Right kidney (tissue), 1 donor: Measurements from ENCODE around the gene SH2D2A.
"Not testable (repeated sequence)": the region's sequence is repeated elsewhere in the genome, so short reads cannot be mapped to it uniquely, and the experiment has no call there.

Source experiments
- DNase-seq: peaks from one replicate; pipeline ENCODE4 v3.0.0-alpha.2; 2016

SH2D2A gene

DNA sequence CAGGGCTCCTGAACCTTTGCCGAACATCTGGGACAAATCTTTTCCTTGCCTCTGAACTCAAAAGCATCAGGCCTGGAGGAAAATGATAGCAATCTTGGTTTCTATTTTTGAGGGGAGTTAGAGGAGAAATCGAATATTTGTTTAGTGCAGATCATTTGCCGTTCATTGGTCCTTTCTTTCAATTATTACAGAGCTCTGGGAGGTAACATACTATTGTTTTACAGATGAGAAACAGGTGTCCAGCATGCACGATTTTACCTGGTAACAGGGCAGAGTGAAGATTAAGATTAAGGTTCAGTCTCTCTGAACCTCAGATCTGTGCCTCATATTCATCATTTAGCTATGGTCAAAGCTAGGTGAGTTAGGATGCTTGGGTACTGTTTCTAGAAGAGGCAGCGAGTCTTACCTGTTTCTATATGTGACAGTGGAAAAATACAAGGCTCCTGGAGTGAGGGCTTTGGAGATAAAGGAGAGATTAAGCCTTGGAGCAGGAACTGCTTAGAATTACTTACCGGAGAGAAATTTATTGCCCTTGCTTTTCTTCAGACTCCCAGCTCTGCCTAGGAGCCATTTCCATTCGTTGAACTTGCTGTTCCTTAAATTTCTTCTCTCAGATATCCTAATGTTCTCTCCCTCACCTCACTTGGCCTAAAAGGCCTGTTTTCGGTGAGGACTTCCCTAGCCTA lies 47.9 kb downstream of the SH2D2A start:
- DNase-seq = no peak

DNA sequence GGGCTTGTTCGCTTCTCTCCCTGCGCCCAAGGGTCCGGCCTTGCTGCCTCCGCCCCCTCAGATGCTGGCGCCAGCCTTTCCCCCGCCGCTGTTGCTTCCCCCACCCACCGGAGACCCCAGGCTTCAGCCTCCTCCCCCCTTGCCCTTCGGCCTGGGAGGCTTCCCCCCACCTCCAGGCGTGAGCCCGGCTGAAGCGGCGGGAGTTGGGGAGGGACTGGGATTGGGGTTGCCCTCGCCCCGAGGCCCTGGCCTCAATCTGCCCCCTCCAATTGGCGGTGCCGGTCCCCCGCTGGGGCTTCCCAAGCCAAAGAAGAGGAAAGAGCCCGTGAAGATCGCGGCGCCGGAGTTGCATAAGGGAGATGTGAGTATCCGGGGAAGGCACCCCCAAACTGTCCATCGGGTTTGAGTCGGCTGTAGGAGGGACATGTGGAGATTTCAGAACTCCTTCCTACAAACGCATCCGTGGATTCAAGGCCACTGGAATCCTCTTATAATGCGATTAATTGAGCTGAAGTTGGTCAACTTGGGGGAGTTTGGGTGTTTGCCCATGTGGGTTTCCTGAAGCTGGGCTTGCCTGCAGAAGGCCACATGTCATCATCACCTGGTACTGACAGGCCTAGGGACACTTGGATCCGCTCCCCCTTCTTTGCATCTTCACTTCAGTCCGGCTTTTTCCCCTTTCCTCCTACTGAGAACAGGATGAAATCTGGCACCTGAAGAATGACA lies 48.6 kb downstream of the SH2D2A start:
- DNase-seq = peak; percentile 49

DNA sequence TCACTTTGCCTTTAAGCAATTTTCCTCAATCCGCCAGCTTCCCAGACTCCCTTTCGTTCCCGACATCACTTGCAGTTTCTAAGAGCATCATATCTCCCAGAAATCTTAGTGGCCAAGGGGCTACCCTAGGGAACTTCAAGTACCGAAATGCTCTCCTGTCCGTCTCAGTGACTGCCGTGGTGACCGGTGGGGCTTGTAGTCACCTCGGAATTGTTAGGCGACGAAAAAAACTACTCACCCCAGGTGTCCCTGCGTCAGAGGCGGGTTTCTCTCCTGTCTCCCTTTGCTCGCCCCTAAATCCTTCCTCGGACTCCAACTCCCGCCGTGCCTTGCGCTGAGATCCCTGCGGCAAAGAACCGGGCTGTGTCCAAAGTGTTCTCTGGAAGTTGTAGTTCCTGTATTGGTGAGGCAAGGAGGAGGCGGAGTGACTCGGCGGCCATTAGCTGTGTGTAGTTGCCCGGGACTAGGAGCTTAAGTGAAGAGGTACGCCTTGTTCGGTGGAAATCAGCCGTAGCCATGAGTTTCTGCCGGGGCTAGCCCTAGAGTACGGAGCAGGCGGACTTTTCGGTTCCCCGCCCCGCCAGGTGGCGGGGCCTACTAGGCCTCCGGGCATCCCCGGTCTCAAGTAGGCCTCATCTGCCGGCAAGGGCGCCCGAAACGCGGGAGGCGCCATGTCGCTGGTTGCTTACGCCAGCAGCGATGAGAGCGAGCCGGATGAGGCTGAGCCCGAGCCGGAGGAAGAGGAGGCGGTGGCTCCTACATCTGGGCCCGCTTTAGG lies 49.4 kb downstream of the SH2D2A start, which contains the start of gene PRCC:
PRCC (plus strand) TSS at position 435 of the 778 bp plus-strand sequence; CDS start at position 672, 237 bp downstream.
- peak; percentile 91 for DNase-seq

DNA sequence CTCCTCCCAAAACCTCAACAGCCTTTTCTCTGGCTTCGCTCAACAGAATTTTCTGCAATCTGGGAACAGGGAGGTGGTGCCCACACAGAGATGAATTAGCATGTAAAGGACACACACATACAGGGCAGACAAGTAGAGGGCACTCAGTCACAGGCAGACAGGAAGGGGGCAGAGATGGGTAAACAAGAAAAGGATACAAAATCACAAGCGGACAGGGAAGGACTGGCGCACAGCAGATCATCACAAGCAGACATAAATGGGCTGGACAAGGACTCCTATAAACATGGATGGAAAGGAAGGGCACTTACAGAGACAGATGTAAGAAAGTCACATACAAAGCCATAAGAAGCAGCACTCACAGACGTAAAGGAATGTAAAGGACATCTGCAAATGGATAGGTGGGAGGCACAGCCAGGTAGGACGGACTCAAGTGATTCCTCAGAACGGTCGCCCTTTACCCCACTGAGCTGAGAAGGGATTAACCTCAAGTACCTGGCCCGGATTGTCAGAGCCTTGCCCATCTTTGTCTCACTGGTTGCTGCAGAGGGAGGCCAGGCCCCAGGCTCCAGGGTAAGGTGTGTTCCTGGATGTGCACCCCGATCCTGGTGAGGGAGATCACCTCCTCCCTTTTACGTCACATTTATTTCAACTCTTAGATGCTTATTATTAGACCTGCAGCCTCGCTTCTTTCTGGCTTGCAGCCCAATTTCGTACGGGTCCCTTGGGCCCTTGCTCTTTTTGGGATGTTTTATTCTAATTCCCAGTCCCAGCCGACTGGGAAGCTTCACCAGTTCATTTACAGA lies 50.1 kb downstream of the SH2D2A start:
- peak; percentile 79 for DNase-seq

DNA sequence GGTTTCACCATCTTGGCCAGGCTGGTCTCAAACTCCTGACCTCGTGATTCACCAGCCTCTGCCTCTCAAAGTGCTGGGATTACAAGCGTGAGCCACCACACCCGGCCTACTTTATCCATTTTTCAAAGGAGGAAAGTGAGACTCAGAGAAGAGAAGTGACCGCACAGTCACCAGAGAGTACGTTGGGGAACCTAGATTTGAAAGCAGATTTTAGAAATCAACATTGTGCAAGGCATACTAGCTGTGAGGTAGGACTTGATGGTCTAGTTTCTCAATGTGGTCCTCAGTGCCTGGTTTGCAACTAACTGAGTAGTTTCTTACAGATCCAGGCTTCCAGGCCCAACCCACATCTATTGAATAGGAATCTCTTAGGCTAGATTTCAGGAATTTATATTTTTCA lies 51.0 kb downstream of the SH2D2A start:
- no peak for DNase-seq

DNA sequence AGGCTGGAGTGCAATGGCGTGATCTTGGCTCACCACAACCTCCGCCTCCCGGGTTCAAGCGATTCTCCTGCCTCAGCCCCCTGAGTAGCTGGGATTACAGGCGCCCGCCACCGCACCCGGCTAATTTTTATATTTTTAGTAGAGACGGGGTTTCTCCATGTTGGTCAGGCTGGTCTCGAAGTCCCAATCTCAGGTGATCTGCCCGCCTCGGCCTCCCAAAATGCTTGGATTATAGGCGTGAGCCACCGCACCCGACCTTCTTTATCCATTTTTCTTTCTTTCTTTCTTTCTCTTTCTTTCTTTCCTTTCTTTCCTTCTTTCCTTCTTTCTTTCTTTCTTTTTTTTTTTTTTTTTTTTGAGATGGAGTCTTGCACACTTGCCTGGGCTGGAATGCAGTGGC lies 51.5 kb downstream of the SH2D2A start:
- DNase-seq = not testable (repeated sequence)

DNA sequence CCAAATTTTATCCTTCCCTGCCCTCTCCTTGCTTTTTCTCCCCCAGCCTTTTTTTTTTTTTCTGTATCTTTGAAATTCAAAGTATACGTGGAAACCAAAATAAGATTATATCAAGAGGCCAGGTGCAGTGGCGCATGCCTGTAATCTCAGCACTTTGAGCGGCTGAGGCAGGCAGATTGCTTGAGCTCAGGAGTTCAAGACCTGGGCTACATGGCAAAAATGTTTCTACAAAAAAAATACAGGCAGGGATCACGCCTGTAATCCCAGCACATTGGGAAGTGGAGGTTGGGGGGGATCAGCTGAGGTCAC lies 55.9 kb downstream of the SH2D2A start:
- no peak for DNase-seq

DNA sequence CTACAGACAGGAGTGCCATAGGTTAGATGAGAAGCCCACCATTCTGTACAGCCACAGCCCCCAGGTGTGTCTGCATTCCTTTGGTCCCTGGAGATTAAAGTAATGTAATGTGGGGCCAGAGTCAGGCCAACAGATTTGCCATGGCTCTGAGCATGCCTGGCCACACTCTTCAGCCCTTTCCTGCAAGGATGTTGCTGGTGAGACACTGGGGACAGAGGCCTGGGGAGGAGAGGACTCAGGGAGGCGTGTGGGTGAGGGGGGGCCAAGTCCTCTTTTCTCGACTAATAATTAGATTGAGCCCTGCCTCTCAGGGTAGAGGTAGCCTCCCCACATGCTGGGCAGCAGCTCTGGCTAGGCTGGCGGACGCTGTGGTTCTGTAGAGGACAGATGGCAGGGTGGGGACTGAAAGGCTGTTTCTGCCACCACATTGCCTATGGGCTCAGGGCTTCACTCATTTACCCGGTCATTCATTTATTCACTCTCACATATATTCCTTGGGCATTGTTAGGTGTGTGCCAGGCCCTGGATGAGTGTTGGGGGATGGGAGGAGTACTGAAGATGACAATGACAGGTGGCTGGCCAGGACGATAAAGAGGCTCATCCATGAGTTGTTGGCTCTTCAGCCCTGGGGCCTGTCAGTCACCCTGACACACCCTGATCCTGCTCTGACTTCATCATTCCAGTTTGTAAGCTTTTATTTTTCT lies 56.4 kb downstream of the SH2D2A start:
- DNase-seq = no peak

DNA sequence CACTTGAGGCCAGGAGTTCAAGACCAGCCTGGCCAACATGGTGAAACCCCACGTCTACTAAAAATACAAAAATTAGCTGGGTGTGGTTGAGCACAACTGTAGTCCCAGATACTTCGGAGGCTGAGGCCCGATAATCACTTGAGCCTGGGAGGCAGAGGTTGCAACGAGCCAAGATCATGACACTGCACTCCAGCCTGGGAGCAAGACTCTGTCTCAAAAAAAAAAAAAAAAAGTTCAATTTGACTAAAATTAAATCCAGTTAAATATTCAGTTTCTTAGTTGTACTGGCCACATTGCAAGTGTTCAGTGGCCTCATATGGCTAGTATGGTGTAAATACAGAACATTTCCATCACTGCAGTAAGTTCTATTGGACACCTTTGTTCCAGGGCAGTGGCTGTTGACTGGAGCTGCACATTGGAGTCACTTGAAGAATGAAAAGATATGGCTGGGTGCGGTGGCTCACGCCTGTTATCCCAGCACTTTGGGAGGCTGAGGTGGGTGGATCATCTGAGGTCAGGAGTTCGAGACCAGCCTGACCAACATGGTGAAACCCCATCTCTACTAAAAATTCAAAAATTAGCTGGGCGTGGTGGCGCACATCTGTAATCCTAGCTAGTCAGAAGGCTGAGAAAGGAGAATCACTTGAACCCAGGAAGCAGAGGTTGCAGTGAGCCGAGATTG lies 58.9 kb downstream of the SH2D2A start:
- not testable (repeated sequence) for DNase-seq

DNA sequence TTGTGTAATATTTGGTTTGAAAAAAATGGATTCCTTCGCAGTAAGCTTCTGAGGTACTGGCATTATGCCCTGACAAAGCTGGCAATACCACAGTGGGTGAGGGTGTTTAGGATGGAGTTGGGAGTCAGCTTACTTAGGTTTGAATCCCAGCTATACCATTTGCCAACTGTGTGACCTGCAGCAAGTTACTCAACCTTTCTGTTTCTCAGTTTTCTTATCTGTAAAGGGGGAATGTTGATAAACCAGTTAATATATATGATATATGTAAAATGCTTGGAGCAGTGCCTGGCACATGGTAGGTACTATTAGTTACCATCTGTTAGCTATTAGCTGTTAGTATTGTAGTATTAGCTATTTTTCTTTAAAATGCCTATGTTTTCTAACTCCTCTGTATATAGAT lies 60.3 kb downstream of the SH2D2A start:
- no peak for DNase-seq
